CD1c-positive myeloid dendritic cell (primary cell): Measurements from ENCODE around the gene SLC30A9.

Source experiments
- DNase-seq: peaks from one replicate; pipeline ENCODE4 v3.0.0-alpha.2; 2016; ENCODE audit errors: extremely low spot score

The SLC30A9 gene

GRCh38 chr4:41990365-41991111 is at the start of gene SLC30A9:
TSS of gene SLC30A9 (plus strand) at chr4:41990530. CDS start at chr4:41990652, 122 bp downstream.
- DNase-seq, result peak; percentile 97

DNA sequence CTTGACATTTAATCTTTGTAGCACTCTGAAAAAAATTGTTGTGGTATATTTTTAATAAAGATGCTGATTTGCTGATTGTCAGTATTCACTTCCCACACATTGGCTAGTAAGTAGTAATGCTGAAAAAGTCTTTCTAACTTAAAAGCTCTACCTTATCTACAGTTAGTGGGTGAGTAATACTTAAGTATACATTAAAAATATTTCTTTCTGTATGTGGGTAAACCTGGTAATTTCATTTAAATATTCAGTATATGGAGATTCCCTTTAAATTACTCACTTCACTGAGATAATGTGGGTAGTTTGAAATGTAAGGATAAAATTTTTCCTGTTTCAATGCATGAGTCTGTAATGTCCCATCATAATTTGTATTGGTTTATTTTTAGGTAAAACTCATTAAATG is 49.5 kb upstream of the SLC30A9 start:
- no peak for DNase-seq

DNA sequence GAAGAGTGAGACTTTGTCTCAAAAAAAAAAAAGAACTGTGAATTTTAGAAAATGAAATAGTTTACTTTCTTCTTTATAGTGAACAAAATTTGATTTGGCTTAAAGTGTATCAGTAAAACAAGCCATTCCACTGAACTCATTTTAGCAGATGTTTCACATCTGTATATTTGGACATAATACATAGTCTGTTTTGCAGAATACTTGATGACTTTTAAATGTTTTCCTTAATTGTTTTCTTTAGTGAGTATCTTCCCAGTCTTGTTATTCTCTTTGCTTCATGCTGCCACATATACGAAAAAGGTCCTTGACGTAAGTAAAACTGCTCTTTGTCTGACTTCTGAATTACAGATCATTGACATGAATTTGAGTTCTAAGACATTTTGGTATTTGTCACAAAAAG is 46.8 kb upstream of the SLC30A9 start:
- no peak for DNase-seq

- no peak for DNase-seq
Observed at GRCh38 chr4:41944089-41944488, 46.2 kb upstream of the SLC30A9 start.

- DNase-seq, result no peak
Observed at GRCh38 chr4:41949531-41949930, 40.8 kb upstream of the SLC30A9 start.

DNA sequence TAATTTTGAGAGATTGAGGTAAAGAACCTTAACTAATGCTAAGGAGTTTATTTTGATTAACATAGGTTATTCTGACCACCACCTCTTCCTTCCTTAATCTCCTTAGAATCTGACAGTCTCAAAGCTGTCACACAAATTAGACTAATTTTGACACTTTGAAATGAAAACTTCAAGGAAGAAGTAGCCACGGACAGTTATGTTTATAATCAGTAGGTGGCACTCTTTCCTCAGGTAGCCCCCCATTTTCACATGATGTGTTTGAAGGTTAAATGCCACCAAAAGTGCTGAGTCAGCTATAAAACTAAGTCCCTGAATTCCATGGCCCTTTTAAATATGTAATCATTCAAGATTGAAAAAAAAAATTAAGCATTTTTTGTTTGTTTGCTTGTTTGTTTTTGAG is 32.7 kb upstream of the SLC30A9 start:
- peak; percentile 20 for DNase-seq

- DNase-seq, result peak; percentile 41
Observed at GRCh38 chr4:41963105-41963504, 27.2 kb upstream of the SLC30A9 start.

GRCh38 chr4:41964401-41964800 is 25.9 kb upstream of the SLC30A9 start:
- DNase-seq, result no peak

DNA sequence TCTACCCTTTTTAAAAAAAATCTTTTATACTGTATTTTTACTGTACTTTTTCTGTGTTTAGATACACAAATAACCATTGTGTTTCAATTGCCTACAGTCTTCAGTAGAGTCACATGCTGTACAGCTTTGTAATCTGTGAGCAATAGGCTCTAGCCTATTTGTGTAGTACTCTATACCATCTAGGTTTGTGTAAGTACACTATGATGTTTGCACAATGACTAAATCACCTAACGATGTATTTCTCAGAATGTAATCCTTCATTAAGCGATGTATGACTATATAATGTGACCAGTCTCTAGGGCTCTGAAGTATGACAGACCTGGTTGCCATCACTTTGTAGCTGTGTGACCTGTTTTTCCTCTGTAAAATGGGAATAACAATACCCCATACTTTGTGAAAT is 22.9 kb upstream of the SLC30A9 start:
- no peak for DNase-seq

GRCh38 chr4:41969671-41970070 is 20.7 kb upstream of the SLC30A9 start:
- no peak for DNase-seq

DNA sequence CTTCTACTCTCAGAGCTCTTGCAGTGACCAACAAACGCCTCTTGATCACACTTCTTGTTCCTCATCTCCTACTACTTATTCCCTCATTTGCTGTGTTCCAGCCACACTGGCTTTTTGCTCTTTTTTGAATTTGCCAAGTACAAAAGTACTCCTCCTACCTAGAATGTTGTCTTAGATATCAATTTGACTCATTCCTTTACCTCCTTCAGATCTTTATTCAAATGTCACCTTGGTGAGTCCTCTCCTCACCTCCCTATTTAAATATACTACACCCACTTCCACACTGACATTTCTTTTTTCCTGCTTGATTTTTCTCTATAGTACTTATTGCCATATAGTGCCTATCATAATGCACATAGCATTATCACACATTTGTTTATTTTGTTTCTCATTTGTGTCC is 15.0 kb upstream of the SLC30A9 start:
- DNase-seq, result no peak

- DNase-seq, result no peak
Observed at GRCh38 chr4:41976775-41977516, 13.4 kb upstream of the SLC30A9 start.

GRCh38 chr4:41977709-41978108 is 12.6 kb upstream of the SLC30A9 start:
- no peak for DNase-seq

- DNase-seq, result no peak
Observed at GRCh38 chr4:41981456-41981855, 8.9 kb upstream of the SLC30A9 start, which contains the start of gene DCAF4L1. TSS of gene DCAF4L1 (plus strand) at chr4:41981756. CDS start at chr4:41981793, 37 bp downstream.

DNA sequence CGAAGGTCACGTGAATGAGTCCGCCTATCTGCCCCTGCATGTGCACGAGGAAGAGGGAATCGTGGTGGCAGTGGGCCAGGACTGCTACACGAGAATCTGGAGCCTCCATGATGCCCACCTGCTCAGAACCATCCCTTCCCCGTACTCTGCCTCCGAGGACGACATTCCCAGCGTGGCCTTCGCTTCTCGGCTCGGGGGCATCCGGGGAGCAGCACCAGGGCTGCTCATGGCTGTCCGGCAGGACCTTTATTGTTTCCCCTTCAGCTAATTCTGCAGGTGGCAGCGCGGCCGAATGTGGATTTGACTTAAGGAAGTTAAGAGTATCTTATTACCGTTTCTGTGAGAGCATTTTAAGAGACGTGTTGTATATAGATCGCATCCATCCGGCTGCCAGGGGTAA is 7.6 kb upstream of the SLC30A9 start:
- DNase-seq, result no peak

DNA sequence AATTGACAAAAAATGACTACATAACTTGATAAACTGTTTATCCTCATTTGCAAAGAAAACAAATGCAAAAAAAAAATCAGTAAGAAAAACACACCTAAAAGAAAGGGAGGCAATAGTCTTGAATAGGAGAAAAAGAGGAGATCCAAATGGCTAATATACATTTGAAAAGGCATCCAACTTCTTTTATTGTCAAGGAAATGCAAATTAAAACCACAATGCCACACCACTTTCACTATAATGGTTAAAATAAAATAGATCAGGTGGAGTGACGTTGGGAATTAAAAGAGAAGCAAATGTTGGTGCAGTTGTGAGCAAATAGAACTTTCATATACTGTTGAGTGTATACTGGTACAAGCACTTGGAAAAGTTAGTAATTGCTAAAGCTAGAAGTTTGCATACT is 5.2 kb upstream of the SLC30A9 start:
- DNase-seq, result no peak

- DNase-seq, result no peak
Observed at GRCh38 chr4:41989994-41990364, 351 bp upstream of the SLC30A9 start.

DNA sequence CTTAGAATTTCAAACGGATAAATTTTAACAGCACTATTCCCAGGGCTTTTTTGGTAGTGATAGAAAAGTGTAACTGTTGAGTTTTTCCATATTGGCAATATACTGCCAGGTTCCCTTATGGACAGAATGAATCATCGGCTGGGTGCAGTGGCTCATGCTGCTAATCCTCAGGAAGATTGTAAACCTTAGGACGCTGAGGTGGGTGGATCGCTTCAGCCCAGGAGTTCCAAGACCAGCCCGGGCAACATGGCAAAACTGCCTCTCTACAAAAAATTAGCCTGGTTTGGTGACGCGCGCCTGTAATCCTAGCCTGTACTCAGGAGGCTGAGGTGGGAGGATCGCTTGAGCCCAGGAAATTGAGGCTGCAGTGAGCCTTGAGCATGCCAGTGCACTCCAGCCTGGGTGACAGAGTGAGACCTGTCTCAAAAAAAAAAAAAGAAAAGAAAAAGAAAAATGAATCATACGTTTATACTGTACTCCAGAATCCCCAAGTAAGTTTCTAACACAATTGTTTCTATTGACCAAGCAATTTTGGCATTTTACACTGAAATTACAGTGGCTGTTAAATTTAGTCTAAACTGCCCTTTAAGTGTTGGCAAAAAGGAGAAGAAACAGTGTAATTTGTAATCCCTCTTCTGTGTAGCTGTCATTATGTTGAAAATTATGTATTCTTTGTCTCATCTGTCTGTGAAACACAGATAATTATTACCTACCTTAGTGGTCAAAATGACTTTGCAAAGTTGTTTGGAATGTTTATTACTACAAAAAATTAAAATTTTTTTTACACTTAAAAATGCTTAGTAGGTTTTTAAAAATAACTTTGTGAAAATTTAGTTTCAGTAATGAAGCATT is 1.8 kb downstream of the SLC30A9 start:
- no peak for DNase-seq

- no peak for DNase-seq
Observed at GRCh38 chr4:41992967-41993857, 2.9 kb downstream of the SLC30A9 start.

DNA sequence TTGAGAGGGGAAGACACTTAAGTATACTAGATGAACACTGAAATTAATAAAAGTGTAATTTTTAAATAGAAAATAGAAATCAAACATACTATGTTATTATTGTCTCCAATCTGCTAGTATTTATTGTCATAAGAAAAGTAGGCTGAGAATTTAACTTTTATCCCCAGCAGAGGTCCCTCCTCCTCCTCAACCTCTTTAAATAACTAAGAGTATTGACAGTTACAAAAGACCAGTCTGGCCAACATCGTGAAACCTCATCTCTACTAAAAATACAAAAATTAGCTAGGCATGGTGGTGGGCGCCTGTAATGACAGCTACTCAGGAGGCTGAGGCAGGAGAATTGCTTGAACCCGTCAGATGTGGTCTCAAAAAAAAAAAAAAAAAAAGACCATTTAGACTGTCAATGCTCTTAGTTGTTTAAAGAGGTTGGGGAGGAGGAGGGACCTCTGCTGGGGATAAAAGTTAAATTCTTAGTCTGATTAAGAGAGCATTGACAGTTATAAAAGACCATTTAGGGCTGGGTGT is 4.2 kb downstream of the SLC30A9 start:
- no peak for DNase-seq

DNA sequence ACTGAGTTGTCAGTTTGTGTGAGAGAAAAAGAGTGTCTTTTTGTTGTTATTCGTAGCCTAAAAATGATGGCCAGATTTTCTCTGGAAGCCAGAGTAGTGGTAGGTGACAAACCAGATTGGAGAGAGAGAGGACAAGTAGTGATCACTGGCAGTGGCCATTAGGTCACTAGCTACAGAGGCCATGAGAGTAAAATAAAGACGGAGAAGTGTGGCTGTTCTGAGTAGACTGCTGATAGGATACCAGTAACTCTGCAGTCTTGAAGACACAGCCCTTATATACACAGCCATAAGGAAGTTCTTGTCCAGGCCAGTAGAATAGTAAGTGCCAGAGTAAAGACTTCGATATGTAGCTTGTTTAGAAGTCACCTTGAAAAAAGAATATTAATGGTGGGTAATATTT is 7.7 kb downstream of the SLC30A9 start:
- no peak for DNase-seq
